H1 (cell line): ENCODE results near the gene PKDREJ. TPM values are rescaled to one million over a fixed set of nuclear protein-coding genes. Genes with fewer than 3 reads are reported as not detected.

Source experiments
- CTCF ChIA-PET: fragments of 300-600 bp; sonication (Branson Sonifier 250); formaldehyde crosslinking; loops from one replicate; lab custom pipeline; 2021; ENCODE audit not compliant: partially characterized antibody; lab: Charles Lee
- POLR2A ChIA-PET: fragments of 300-600 bp; sonication (Branson Sonifier 250); formaldehyde crosslinking; loops from one replicate; lab custom pipeline; 2021; ENCODE audit warnings: inconsistent platforms; ENCODE audit not compliant: partially characterized antibody; lab: Charles Lee
- DNase-seq, 2 experiments: peaks; one replicate each; pipeline versions ENCODE4 v3.0.0 to v3.0.0-alpha.2; 2010 to 2022; ENCODE audit warnings: low spot score in 2 of 2, low read depth in 1 of 2, mixed read lengths in 1 of 2
- FAIRE-seq: peaks from 2 replicates; lab custom pipeline; 2011; peaks lifted over from hg19 to GRCh38; lab: Jason Lieb, UNC
- H2AFZ ChIP-seq: 2 replicates; pipeline ENCODE4 v1.8.1; 2012; ENCODE audit warnings: low read length, inconsistent platforms
- H2AK5ac ChIP-seq: 2 replicates; pipeline ENCODE4 v1.6.1; 2013; ENCODE audit warnings: low read depth, low read length
- H2BK120ac ChIP-seq: replicated peaks from 2 replicates; pipeline ENCODE3; 2013; ENCODE audit warnings: low read depth, low read length, inconsistent platforms
- H2BK12ac ChIP-seq: 2 replicates; pipeline ENCODE4 v1.6.1; 2013; ENCODE audit warnings: low read depth, low read length
- H2BK15ac ChIP-seq: 2 replicates; pipeline ENCODE4 v1.6.1; 2013; ENCODE audit warnings: low read length
- H2BK20ac ChIP-seq: 2 replicates; pipeline ENCODE4 v1.6.1; 2013; ENCODE audit warnings: low read length
- H2BK5ac ChIP-seq: 2 replicates; pipeline ENCODE4 v1.6.1; 2013; ENCODE audit warnings: low read depth, low read length
- H3K14ac ChIP-seq: 2 replicates; pipeline ENCODE4 v1.6.1; 2013; ENCODE audit warnings: inconsistent platforms; ENCODE audit not compliant: insufficient read length
- H3K18ac ChIP-seq: 2 replicates; pipeline ENCODE4 v1.6.1; 2013; ENCODE audit warnings: low read length; ENCODE audit errors: extremely low read depth
- H3K23ac ChIP-seq: 2 replicates; pipeline ENCODE4 v1.6.1; 2013; ENCODE audit warnings: inconsistent platforms; ENCODE audit not compliant: insufficient read length
- H3K23me2 ChIP-seq: 2 replicates; pipeline ENCODE4 v1.6.1; 2013; ENCODE audit warnings: low read depth, low read length
- H3K27ac ChIP-seq: 2 replicates; pipeline ENCODE4 v1.6.1; 2011; ENCODE audit warnings: low read depth, low read length, inconsistent platforms
- H3K27me3 ChIP-seq, 4 experiments: replicated peaks in 1 of 4; 1 replicate in 1 of 4; 2 replicates in 3 of 4; pipeline versions ENCODE4 v1.6.1 to v1.8.1; 2011 to 2013; ENCODE audit warnings: low read length in 3 of 4, mild to moderate bottlenecking in 3 of 4, inconsistent platforms in 2 of 4, mixed read lengths in 2 of 4, moderate library complexity in 1 of 4; ENCODE audit not compliant: control insufficient read depth in 3 of 4, insufficient read depth in 3 of 4; ENCODE audit errors: extremely low read depth in 1 of 4
- H3K36me3 ChIP-seq, 4 experiments: 2 replicates each; pipeline versions ENCODE4 v1.6.1 to v1.8.1; 2011 to 2013; ENCODE audit warnings: mild to moderate bottlenecking in 4 of 4, low read length in 3 of 4, moderate library complexity in 2 of 4, control low read depth in 1 of 4, inconsistent platforms in 1 of 4; ENCODE audit not compliant: insufficient read depth in 4 of 4, control insufficient read depth in 2 of 4
- H3K4ac ChIP-seq: replicated peaks from 2 replicates; pipeline ENCODE3; 2013; ENCODE audit warnings: low read length, low read depth, mixed read lengths, inconsistent platforms; ENCODE audit not compliant: insufficient read length
- H3K4me1 ChIP-seq, 4 experiments: replicated peaks in 1 of 4; 1 replicate in 1 of 4; 2 replicates in 3 of 4; pipeline versions ENCODE4 v1.6.1 to v1.8.1; 2011 to 2013; ENCODE audit warnings: low read length in 3 of 4, inconsistent platforms in 2 of 4, mixed read lengths in 1 of 4; ENCODE audit not compliant: insufficient read depth in 4 of 4, control insufficient read depth in 3 of 4
- H3K4me2 ChIP-seq, 2 experiments: 2 replicates each; pipeline versions ENCODE4 v1.6.1 to v1.8.1; 2011 to 2013; ENCODE audit warnings: low read depth in 2 of 2, low read length in 2 of 2, control low read depth in 1 of 2, inconsistent platforms in 1 of 2, mild to moderate bottlenecking in 1 of 2; ENCODE audit not compliant: insufficient read depth in 1 of 2
- H3K4me3 ChIP-seq, 4 experiments: fragments of 200-600, 300-600 bp in 1 of 4; sonication (generic), shearing (Covaris generic), sonication (Bioruptor Twin) in 1 of 4; 2 replicates each; pipeline versions ENCODE4 v1.5.1 to v1.8.1; 2011 to 2016; ENCODE audit warnings: low read length in 4 of 4, low read depth in 3 of 4, control low read depth in 2 of 4, inconsistent platforms in 2 of 4, mild to moderate bottlenecking in 2 of 4, mixed read lengths in 1 of 4, moderate library complexity in 1 of 4; ENCODE audit not compliant: insufficient read depth in 2 of 4; ENCODE audit errors: extremely low read depth in 1 of 4
- H3K56ac ChIP-seq: replicated peaks from 2 replicates; pipeline ENCODE3; 2013; ENCODE audit warnings: low read depth, mild to moderate bottlenecking, mixed read lengths, low read length, inconsistent platforms; ENCODE audit not compliant: insufficient read length
- H3K79me1 ChIP-seq: 2 replicates; pipeline ENCODE4 v1.6.1; 2013; ENCODE audit warnings: low read depth, low read length, control low read depth
- H3K79me2 ChIP-seq, 2 experiments: 2 replicates each; pipeline versions ENCODE4 v1.6.1 to v1.8.1; 2012 to 2013; ENCODE audit warnings: low read length in 2 of 2, mild to moderate bottlenecking in 2 of 2, inconsistent platforms in 1 of 2; ENCODE audit not compliant: insufficient read depth in 2 of 2, control insufficient read depth in 1 of 2
- H3K9ac ChIP-seq, 4 experiments: replicated peaks in 1 of 4; 1 replicate in 1 of 4; 2 replicates in 3 of 4; pipeline versions ENCODE4 v1.6.1 to v1.8.1; 2011 to 2013; ENCODE audit warnings: low read depth in 3 of 4, low read length in 3 of 4, control low read depth in 2 of 4, mild to moderate bottlenecking in 2 of 4, moderate library complexity in 2 of 4, inconsistent platforms in 1 of 4; ENCODE audit errors: extremely low read depth in 1 of 4
- H3K9me3 ChIP-seq, 2 experiments: 2 replicates each; pipeline versions ENCODE4 v1.6.1 to v1.8.1; 2012 to 2013; ENCODE audit warnings: mild to moderate bottlenecking in 2 of 2, moderate library complexity in 2 of 2, control low read depth in 1 of 2, inconsistent platforms in 1 of 2, low read depth in 1 of 2, low read length in 1 of 2, mixed read lengths in 1 of 2; ENCODE audit not compliant: insufficient read depth in 2 of 2
- H4K20me1 ChIP-seq, 2 experiments: replicated peaks in 1 of 2; 2 replicates each; pipeline versions ENCODE3 to v1.8.1; 2011 to 2013; ENCODE audit warnings: inconsistent platforms in 2 of 2, low read length in 2 of 2, mild to moderate bottlenecking in 1 of 2; ENCODE audit not compliant: insufficient read depth in 2 of 2, control insufficient read depth in 1 of 2
- H4K5ac ChIP-seq: 2 replicates; pipeline ENCODE4 v1.6.1; 2013; ENCODE audit warnings: low read length, low read depth, mixed read lengths, inconsistent platforms; ENCODE audit not compliant: insufficient read length
- H4K8ac ChIP-seq: 2 replicates; pipeline ENCODE4 v1.8.0; 2013; ENCODE audit warnings: mild to moderate bottlenecking, moderate library complexity, low read length, inconsistent platforms; ENCODE audit not compliant: insufficient read depth; ENCODE audit errors: extremely low read depth
- H4K91ac ChIP-seq: replicated peaks from 2 replicates; pipeline ENCODE3; 2013; ENCODE audit warnings: low read length, mixed read lengths, inconsistent platforms; ENCODE audit not compliant: insufficient read length
- BRCA1 ChIP-seq: IDR thresholded peaks from 2 replicates; pipeline ENCODE4 v1.6.1; 2012; ENCODE audit warnings: low read depth, low read length, improper control_type of control experiment
- CBX5 ChIP-seq: fragments of 300-800, 300-1000 bp; sonication (generic); IDR thresholded peaks from 2 replicates; pipeline ENCODE4 v1.7.1; 2016; ENCODE audit warnings: antibody characterized with exemption, low read length, low read depth
- GTF2F1 ChIP-seq: IDR thresholded peaks from 2 replicates; pipeline ENCODE4 v1.6.1; 2012; ENCODE audit warnings: low read depth, low read length, improper control_type of control experiment, borderline replicate concordance
- RFX5 ChIP-seq: IDR thresholded peaks from 2 replicates; pipeline ENCODE4 v1.6.1; 2011; ENCODE audit warnings: low read depth, low read length, improper control_type of control experiment, borderline replicate concordance
- SIRT6 ChIP-seq: IDR thresholded peaks from one replicate; pipeline ENCODE4 v1.7.1; 2012; ENCODE audit warnings: low read length, inconsistent platforms
- SP2 ChIP-seq: IDR thresholded peaks from 2 replicates; pipeline ENCODE4 v1.6.1; 2012; ENCODE audit warnings: mild to moderate bottlenecking, low read length, inconsistent platforms
- ZNF274 ChIP-seq: IDR thresholded peaks from 2 replicates; pipeline ENCODE4 v1.7.0; 2012; ENCODE audit warnings: low read length, borderline replicate concordance; ENCODE audit errors: extremely low read depth
- WGBS, 2 experiments: shearing (Covaris generic) in 1 of 2; methylation state at CpG; one replicate each; pipeline versions ENCODE4 v1.1.6 to v1.1.7; 2013 to 2015; ENCODE audit warnings: low lambda C conversion rate in 2 of 2, mixed read lengths in 2 of 2, inconsistent platforms in 1 of 2, low coverage in 1 of 2, missing lambda C conversion rate in 1 of 2; ENCODE audit not compliant: insufficient replicate concordance in 2 of 2, insufficient coverage in 1 of 2, insufficient read length in 1 of 2; ENCODE audit errors: extremely low coverage in 1 of 2, missing lambda C conversion rate in 1 of 2; 5-methylcytosine and 5-hydroxymethylcytosine counted together
- polyA plus RNA-seq, 7 experiments: library from polyadenylated mRNA; depleted of rRNA in 3 of 7; stranded (reverse) in 5 of 7; unstranded in 2 of 7; fragments of >200 nt in 5 of 7; fragments of 200-250 nt in 2 of 7; gene quantifications; 1 replicate in 5 of 7; 2 replicates in 1 of 7; 4 replicates in 1 of 7; pipeline versions ENCODE4 v1.2.1 to v1.2.3, GENCODE V29; 2011 to 2013; ENCODE audit warnings: missing spikeins in 2 of 7, mixed read lengths in 2 of 7
- total RNA-seq: library from RNA; stranded (reverse); fragmentation: NEBNext Ultra II Directional; extraction: Animal tissue kit (Norgen Biotek cat#: 25700); gene quantifications from 2 replicates; pipeline ENCODE4 v1.2.1, GENCODE V29; 2021

Gene PKDREJ
- total and polyA plus RNA-seq, 2 of the 8 experiments (the other 6 are each of a cell fraction or from before 2014, with no cell fraction given): 0.02 to 0.04 TPM

GRCh38 chr22:46224044-46224897, 38.9 kb downstream of the PKDREJ start:
- DNase-seq: no peak
- peak overlapping the region; percentile 53 for H3K4ac ChIP-seq
- H3K36me3 ChIP-seq: no peaks in the 10 kb centered on the region
- H3K9ac ChIP-seq: no peak overlapping the region
- H2BK12ac ChIP-seq: no peak overlapping the region; the same call in 1 of the 2 replicates
- no peaks in the 10 kb centered on the region; a peak in 2 of 7 replicates for H3K4me1 ChIP-seq
- no peaks in the 10 kb centered on the region for H3K27me3 ChIP-seq
- H3K4me2 ChIP-seq: no peak overlapping the region
- H3K4me3 ChIP-seq: no peak overlapping the region
- H3K56ac ChIP-seq: no peak overlapping the region
- H2BK5ac ChIP-seq: no peak overlapping the region
- H3K23me2 ChIP-seq: no peaks in the 10 kb centered on the region
- H3K79me1 ChIP-seq: no peaks in the 10 kb centered on the region; the same call in 1 of the 2 replicates
- no peak overlapping the region for H2BK15ac ChIP-seq
- H2AK5ac ChIP-seq: no peak overlapping the region
- WGBS, 2 experiments: 91% methylated on average over 23 of the region's 23 CpGs; no CpG with 5 or more reads in 1 of the 2 experiments
- H2BK20ac ChIP-seq: no peak overlapping the region
- no peaks in the 10 kb centered on the region for H3K79me2 ChIP-seq
- no peak for FAIRE-seq
- POLR2A ChIA-PET: no interaction called here
- no peaks in the 10 kb centered on the region for H3K9me3 ChIP-seq
- H3K27ac ChIP-seq: no peak overlapping the region
- H3K18ac ChIP-seq: no peak overlapping the region
- peak overlapping the region; percentile 68; the same call in 1 of the 2 replicates for H4K8ac ChIP-seq
- CTCF ChIA-PET: no interaction called here
- H4K91ac ChIP-seq: no peak overlapping the region
- H4K5ac ChIP-seq: no peak overlapping the region
- no peak overlapping the region for H3K23ac ChIP-seq
- H3K14ac ChIP-seq: no peak overlapping the region
- no peak overlapping the region for H2BK120ac ChIP-seq
- H2AFZ ChIP-seq: no peak overlapping the region
- peaks cover 0 to 7% of the 10 kb centered on the region in 2 experiments for H4K20me1 ChIP-seq
- TF ChIP-seq CBX5: no peak
- no peak for TF ChIP-seq BRCA1
- no peak for TF ChIP-seq RFX5
- no peak for TF ChIP-seq SP2
- TF ChIP-seq GTF2F1: no peak
- no peak for TF ChIP-seq SIRT6
- no peak for TF ChIP-seq ZNF274
